Activated CD4-positive, alpha-beta T cell treated with anti-CD3 and anti-CD28 coated beads, Interleukin-2, Interleukin-6, amounts not matched to agents 100 ng/mL and 50 ng/mL, durations not matched to agents 16 hours and 8 hours (primary cell): Measurements from ENCODE around the gene MTHFD1L.

Experiments
- DNase-seq: peaks from one replicate; pipeline ENCODE4 v3.0.0-alpha.2; 2020

The MTHFD1L gene

GRCh38 chr6:150937132-150937906, 71.8 kb downstream of the MTHFD1L start:
- no peak for DNase-seq

GRCh38 chr6:150939399-150939798, 73.9 kb downstream of the MTHFD1L start:
- no peak for DNase-seq

- DNase-seq = no peak
Observed at GRCh38 chr6:150940941-150941340, 75.4 kb downstream of the MTHFD1L start.

- DNase-seq = no peak
Observed at GRCh38 chr6:150949526-150949925, 84.0 kb downstream of the MTHFD1L start.

GRCh38 chr6:150953851-150954250, 88.3 kb downstream of the MTHFD1L start:
- DNase-seq = no peak

DNA sequence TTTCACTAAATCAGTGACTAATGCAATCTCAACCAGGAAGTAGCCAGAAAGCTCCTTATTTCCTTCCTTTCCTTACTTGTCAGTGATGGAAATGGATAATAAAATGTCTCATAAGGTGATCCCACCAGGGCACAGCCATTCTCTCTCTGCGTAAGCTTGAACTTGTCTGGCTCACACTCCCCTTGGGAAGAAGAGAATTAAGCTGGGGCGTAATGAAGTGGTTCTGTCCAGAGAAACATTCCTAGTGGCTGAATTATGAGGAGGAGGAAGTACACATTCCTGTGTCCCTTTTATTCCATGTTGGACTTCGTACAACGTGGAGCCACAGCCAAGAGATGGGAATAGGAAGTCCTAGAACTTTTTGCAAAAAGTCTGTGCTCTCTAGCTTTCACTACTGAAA, 93.7 kb downstream of the MTHFD1L start:
- DNase-seq = no peak

- DNase-seq = no peak
Observed at GRCh38 chr6:150962436-150962835, 96.9 kb downstream of the MTHFD1L start.

DNA sequence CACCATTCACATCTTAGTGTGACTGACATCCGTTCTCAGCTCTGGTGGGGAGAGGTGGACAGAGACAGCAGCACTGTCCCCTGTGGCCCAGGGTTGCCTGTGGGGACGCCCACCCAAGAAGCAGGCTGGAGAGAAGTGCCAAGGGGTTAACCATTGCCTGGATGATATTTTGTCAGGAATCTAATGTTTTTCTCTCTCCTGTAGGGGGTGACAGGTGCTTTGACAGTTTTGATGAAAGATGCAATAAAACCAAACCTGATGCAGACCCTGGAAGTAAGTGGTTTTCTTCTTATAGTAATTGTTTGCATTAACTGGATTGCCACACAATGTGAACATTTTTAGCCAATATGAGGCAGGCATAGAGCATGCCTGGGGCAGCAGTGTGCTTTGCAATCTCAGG, 99.3 kb downstream of the MTHFD1L start:
- DNase-seq = no peak

GRCh38 chr6:150966786-150967185, 101.3 kb downstream of the MTHFD1L start:
- DNase-seq = no peak

DNA sequence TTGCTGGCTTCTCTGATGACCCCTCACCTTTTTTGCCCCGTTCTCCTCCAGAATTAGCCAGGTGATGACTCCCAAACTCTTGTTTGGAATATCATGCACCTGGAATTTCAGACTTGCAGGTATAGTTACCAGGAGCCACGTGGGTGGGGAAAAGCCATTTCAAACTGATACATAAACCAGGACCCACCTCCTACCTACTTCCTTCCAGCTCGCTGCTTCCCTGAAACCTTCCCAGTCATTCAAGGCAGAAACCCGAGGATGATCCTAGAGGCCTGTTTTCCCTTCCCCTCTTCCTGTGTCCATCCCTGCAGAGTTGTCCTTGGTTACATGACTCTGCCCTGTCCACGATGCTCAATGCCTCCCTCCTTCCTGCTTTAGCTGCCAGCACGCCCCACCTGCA, 101.9 kb downstream of the MTHFD1L start:
- DNase-seq = no peak

DNA sequence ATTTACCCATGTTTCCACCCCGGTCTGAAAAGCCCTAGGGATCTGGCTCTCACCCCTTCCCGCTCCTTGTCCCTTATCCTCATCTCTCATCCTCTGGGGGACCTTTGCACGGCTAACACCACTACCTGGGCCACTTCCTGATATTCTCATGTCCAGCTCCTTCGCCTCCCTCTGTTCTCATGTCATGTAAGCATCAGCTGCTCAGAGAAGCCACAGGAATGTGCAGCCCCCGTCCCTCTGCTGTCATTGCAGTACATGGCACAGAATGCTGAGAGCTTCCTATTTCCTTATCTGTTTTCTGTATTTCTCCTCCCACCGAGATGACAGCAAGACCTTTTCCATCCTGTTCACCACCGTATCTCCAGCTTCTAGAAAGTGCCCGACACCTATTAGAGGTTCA, 102.4 kb downstream of the MTHFD1L start:
- DNase-seq = no peak

- DNase-seq = no peak
Observed at GRCh38 chr6:150969901-150970300, 104.4 kb downstream of the MTHFD1L start.

- no peak for DNase-seq
Observed at GRCh38 chr6:150971219-150971618, 105.7 kb downstream of the MTHFD1L start.

DNA sequence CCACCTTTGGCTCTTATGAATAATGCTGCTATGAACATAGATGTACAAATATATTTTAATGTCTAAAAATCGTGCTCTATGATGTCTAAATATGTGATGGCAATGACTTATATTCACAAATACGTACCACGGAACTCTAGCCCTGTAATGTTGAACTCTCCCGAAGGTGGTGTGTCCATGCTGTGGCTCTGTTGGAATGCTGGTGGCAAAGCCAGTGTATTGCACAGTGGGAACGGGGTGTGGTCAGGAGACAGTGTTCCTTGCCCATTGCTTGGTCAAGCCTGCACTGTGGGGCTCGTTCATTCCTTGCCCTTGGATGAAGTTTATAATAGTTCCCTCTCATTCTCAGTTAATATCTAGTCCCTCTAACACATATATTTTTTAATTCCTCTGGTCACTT, 109.6 kb downstream of the MTHFD1L start:
- DNase-seq = no peak

GRCh38 chr6:150977281-150977680, 111.8 kb downstream of the MTHFD1L start:
- no peak for DNase-seq

DNA sequence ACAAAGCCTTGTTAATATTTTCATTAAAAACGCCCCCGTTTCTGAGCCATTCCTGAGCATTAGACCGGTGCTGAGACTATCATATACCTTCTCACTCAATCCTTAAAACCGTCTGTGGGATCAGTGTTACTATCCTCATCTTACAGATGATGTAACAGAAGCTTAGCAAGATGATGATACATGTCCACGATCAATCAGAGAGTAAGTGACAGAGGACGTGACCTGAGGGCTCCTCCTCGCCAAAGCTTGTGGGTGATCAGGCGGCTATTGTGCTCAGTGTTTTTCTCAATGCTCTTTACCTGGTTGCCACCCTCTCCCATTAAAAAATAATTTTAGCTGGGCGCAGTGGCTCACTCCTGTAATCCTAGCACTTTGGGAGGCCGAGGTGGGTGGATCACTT, 113.1 kb downstream of the MTHFD1L start:
- DNase-seq = no peak

DNA sequence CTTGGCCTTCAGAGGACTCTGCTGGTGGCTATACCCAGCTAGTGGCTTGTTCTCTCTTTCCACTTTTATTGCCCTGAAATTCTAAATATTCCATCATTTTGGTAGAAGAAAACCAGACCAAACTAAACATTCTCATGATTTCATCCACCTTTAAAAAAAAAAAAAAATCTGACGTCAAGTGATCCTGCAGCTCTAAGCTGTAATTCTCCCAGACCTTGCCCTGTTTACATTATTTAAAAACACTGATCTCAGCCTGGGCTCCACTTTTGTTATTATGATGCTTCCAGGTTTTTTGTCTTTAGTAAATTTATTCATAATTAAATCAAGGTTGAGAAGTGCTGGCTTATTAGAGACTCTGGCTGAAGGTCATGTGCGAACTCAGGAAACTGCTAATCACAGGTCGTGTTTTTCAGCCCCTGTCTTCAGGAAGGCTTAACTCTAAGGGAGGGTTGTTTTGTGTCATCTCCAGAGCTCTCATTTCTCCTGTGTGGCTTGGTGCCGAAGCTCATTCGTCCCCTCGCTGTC, 114.4 kb downstream of the MTHFD1L start:
- no peak for DNase-seq

DNA sequence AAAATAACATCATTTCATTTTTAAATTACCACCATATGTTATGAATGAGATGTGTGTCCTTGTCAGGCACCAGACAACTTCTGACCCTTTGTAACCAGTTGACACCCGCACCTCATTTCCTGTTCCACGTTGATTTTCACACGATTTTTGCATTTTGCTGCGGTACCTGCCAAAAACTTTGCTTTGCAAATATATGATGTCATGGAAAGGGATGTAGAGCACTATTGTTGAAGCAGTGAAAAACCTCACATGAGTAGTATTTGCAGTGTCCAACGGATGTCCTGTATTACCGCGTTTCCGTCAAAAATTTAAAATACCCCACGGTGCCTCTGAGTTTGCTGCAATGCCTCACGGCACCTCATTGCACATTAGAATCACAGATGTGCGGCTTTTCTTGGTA, 115.6 kb downstream of the MTHFD1L start:
- DNase-seq = no peak

DNA sequence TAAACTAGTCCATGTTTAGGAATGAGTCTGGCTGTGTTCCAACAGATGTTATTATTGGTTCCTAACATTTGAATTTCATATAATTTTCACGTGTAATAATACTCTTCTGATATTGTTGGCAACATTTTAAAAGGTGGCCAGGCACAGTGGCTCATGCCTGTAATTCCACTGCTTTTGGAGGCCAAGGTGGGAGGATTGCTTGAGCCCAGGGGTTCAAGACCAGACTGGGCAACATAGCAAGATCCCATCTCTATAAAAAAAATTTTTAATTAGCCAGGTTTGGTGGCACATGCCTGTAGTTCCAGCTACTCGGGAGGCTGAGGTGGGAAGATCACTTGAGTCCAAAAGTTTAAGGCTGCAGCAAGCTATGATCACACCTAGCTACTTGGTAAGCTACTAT, 116.2 kb downstream of the MTHFD1L start:
- DNase-seq = no peak

DNA sequence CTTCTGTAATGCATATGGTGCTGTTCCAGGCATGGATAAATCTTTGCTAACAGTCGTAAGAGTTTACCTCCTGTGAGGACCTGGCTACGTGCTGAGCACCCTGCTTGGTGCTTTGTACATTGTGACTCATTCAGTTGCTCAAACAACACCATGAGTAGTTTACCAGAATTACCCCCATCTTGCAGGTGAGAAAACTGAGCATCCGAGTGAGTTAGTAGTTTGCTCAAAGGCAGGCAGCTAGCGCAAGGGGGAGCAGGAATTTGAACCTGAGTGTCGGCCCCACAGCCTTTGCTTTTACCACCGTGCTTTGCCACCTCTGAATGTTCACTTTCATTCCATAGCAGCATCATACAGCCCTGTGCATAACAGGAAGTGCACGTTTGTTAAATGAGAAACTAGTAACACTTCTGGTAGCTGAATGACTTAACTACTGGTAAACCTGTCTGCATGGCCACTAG, 121.9 kb downstream of the MTHFD1L start:
- DNase-seq = peak; percentile 89

- no peak for DNase-seq
Observed at GRCh38 chr6:150987855-150988464, 122.5 kb downstream of the MTHFD1L start.

DNA sequence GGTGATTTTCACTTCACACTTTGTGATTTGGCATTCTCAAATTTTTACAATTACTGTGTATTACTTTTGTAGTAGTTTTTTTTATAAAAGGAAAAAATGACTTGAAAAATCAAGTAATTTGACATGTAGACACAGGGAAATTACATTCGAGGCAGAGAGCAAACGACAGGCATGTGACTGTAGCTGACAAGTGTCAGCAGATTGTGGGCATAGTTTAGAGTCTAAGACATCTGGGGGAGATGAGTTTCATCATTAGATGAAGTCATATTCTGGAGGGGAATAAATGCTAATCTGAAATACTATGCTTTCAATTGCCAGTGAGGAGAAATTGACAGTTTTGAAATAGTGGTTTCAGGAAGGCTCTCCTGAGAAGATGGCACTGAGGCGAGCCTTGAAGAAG, 126.0 kb downstream of the MTHFD1L start:
- no peak for DNase-seq

DNA sequence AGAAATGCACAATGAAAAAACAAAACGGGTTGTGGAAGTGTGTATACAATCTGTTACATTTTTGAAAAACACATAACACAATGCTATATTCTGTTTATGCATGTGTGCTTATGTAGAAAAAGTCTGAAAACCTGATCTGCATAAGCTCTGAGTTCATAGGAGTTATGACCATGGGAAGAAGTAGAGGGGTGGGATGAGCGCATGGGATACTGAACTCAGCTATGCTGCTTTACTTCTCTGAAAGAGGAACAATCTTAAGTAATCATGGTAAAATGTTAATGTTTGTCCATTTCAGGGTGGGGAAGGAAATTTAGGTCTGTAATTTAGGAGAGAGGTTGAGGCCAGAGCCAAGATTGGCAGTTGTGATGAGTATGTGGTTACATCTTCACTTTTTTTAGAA, 126.8 kb downstream of the MTHFD1L start:
- DNase-seq = no peak

- no peak for DNase-seq
Observed at GRCh38 chr6:150992703-150993102, 127.2 kb downstream of the MTHFD1L start.

DNA sequence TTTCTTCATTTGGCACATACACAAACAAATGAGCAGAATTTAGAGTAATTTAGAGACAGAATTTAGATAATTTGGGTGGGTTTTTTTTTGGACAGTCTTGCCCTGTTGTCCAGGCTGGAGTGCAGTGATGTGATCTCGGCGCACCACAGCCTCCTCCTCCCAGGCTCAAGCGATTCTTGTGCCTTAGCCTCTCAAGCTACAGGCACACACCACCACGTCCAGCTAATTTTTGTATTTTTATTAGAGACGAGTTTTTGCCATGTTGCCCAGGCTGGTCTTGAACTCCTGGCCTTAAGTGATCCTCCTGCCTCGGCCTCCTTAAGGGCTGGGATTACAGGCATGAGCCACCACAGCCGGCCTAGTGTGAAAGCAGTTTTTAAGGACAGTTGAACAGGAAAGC, 127.8 kb downstream of the MTHFD1L start:
- DNase-seq = no peak
